ENCODE results near the gene ABCC4. TPM values are rescaled to one million over a fixed set of nuclear protein-coding genes. Genes with fewer than 3 reads are reported as not detected.

ABCC4 gene
- total RNA-seq, 1 experiment from 2014 or later, result 52.0 TPM

DNA sequence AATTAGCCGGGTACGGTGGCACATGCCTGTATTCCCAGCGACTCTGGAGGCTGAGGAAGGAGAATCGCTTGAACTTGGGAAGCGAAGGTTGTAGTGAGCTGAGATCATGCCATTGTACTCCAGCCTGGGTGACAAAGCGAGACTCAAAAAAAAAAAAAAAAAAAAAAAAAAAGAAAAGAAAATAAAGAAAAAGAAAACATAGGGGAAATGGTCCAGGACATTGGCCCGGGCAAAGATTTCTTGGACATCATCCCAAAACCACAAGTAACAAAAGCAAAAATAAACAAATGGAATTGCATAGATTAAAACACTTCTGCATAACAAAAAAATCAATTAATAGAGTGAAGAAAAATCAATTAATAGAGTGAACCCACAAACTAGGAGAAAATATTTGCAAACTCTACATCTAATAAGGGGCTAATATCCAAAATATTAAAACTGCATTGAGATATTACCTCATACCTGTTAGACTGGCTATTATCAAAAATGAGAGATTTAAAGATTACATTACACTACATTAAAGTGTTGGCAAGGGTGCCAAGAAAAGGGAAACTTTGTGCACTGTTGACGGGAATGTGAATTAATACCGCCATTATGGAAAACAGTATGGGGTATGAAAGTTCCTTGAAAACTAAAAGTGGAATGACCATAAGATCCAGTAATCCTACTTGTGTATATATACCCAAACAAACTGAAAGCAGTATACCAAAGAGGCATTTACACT is 18.5 kb upstream of the ABCC4 start:
- H3K27ac ChIP-seq (ENCODE audit: low read depth, low read length, poor library complexity, severe bottlenecking), result no peak overlapping the region
- ChIA-PET CTCF (interaction anchor here (0.6 kb wide), 2 partner anchors 55 to 80 kb away, joined by 5 to 10 read pairs; no protein-coding TSS in a partner anchor), POLR2A (ENCODE audit: low non-redundant PET) (no interaction called here)
- H3K27me3 ChIP-seq (replicated peaks; ENCODE audit: insufficient read depth, low read depth, low read length, poor library complexity), result no peaks in the 10 kb centered on the region
- no peak overlapping the region for H3K4me3 ChIP-seq (ENCODE audit: low read depth, low read length, poor library complexity, severe bottlenecking)
- TF ChIP-seq, protein P1, sequence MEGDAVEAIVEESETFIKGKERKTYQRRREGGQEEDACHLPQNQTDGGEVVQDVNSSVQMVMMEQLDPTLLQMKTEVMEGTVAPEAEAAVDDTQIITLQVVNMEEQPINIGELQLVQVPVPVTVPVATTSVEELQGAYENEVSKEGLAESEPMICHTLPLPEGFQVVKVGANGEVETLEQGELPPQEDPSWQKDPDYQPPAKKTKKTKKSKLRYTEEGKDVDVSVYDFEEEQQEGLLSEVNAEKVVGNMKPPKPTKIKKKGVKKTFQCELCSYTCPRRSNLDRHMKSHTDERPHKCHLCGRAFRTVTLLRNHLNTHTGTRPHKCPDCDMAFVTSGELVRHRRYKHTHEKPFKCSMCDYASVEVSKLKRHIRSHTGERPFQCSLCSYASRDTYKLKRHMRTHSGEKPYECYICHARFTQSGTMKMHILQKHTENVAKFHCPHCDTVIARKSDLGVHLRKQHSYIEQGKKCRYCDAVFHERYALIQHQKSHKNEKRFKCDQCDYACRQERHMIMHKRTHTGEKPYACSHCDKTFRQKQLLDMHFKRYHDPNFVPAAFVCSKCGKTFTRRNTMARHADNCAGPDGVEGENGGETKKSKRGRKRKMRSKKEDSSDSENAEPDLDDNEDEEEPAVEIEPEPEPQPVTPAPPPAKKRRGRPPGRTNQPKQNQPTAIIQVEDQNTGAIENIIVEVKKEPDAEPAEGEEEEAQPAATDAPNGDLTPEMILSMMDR (conservative IDR thresholded peaks at IDR 0.05; ENCODE audit: low read depth, low read length), result no peak
- no peak for TF ChIP-seq EZH2 (IDR thresholded peaks at IDR 0.05; ENCODE audit: borderline replicate concordance, low read depth, low read length, poor library complexity, severe bottlenecking)
- H3K9me3 ChIP-seq (ENCODE audit: low read depth, low read length, poor library complexity, severe bottlenecking), result no peaks in the 10 kb centered on the region
- no peaks in the 10 kb centered on the region for H3K36me3 ChIP-seq (ENCODE audit: insufficient read depth, low read length, poor library complexity, severe bottlenecking)
- no peaks in the 10 kb centered on the region for H3K4me1 ChIP-seq (ENCODE audit: insufficient read depth, low read length, poor library complexity, severe bottlenecking)
- no peak for DNase-seq (ENCODE audit: low spot score)
- intact Hi-C loops (cut with micrococcal nuclease; ENCODE audit: unreplicated experiment), result no loop called here
- BruUV-seq (replicated peaks), result no TSS peak

DNA sequence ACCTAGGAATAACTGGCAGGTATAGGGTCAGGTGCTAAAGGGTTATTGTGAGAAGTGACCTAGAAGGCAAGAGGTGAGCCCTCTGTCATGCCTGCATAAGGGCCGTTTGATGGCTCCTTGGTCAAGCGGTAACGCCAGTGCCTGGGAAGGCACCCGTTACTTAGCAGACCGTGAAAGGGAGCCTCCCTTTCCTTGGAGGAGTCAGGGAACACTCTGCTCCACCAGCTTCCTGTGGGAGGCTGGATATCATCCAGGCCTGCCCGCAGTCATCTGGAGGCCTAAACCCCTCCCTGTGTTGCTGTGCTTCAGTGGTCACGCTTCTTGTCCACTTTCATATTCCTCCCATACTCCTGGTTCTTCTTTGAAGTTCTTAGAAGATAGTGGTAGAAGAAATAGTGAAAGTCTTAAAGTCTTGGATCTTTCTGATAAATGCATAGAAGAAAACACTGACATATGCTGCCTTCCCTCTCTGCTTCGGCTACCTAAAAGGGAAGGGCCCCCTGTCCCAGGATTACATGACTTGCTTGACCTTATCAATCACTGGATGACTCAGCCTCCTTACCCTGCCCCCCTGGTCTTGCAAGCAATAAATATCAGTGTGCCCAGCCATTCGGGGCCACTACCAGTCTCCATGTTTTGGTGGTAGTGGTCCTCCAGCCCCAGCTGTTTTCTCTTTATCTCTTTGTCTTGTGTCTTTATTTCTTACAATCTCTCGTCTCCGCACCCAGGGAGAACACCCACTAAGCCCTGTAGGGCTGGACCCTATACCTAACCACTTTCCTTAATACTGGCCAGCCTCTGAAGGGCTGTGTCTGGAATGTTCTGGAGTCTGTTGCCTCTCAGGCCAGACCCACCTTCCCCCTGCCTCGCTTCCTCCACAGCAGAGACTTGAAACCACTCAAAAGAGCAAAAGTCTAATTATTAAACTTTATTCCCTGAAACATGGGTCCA is 16.1 kb upstream of the ABCC4 start:
- H3K27me3 ChIP-seq (replicated peaks; ENCODE audit: insufficient read depth, low read depth, low read length, poor library complexity), result no peaks in the 10 kb centered on the region
- ChIA-PET CTCF (no interaction called here), POLR2A (ENCODE audit: low non-redundant PET) (no interaction called here)
- no TSS peak for BruUV-seq (replicated peaks)
- no peak overlapping the region for H3K27ac ChIP-seq (ENCODE audit: low read depth, low read length, poor library complexity, severe bottlenecking)
- no peak for DNase-seq (ENCODE audit: low spot score)
- no peaks in the 10 kb centered on the region for H3K36me3 ChIP-seq (ENCODE audit: insufficient read depth, low read length, poor library complexity, severe bottlenecking)
- TF ChIP-seq, protein P1 (conservative IDR thresholded peaks at IDR 0.05; ENCODE audit: low read depth, low read length), result no peak
- no peak for TF ChIP-seq EZH2 (IDR thresholded peaks at IDR 0.05; ENCODE audit: borderline replicate concordance, low read depth, low read length, poor library complexity, severe bottlenecking)
- H3K9me3 ChIP-seq (ENCODE audit: low read depth, low read length, poor library complexity, severe bottlenecking), result no peaks in the 10 kb centered on the region
- no peak overlapping the region for H3K4me3 ChIP-seq (ENCODE audit: low read depth, low read length, poor library complexity, severe bottlenecking)
- no peaks in the 10 kb centered on the region for H3K4me1 ChIP-seq (ENCODE audit: insufficient read depth, low read length, poor library complexity, severe bottlenecking)
- intact Hi-C loops (cut with micrococcal nuclease; ENCODE audit: unreplicated experiment), result no loop called here

DNA sequence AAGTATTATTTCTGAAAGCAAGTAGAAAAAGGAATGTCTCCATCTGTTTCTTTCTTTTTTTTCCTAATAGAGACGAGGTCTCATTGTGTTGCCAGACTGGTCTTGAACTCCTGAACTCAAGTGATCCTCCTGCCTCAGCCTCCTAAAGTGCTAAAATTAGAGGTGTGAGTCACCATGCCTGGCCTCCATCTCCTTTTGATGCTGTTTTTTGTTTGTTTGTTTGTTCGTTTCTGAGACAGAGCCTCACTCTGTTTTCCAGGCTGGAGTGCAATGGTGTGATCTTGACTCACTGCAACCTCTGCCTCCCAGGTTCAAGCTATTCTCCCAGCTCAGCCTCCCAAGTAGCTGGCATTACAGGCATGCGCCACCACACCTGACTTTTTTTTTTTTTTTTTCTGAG is 14.5 kb upstream of the ABCC4 start:
- Histone ChIP-seq H3K9me3 (ENCODE audit: low read depth, low read length, poor library complexity, severe bottlenecking) (no peaks in the 10 kb centered on the region), H3K27ac (ENCODE audit: low read depth, low read length, poor library complexity, severe bottlenecking) (no peak overlapping the region), H3K4me1 (ENCODE audit: insufficient read depth, low read length, poor library complexity, severe bottlenecking) (no peaks in the 10 kb centered on the region), H3K4me3 (ENCODE audit: low read depth, low read length, poor library complexity, severe bottlenecking) (no peak overlapping the region), H3K27me3 (replicated peaks; ENCODE audit: insufficient read depth, low read depth, low read length, poor library complexity) (no peaks in the 10 kb centered on the region), H3K36me3 (ENCODE audit: insufficient read depth, low read length, poor library complexity, severe bottlenecking) (no peaks in the 10 kb centered on the region)
- intact Hi-C loops (cut with micrococcal nuclease; ENCODE audit: unreplicated experiment), result no loop called here
- ChIA-PET CTCF (no interaction called here), POLR2A (ENCODE audit: low non-redundant PET) (no interaction called here)
- TF ChIP-seq, protein P1 (conservative IDR thresholded peaks at IDR 0.05; ENCODE audit: low read depth, low read length), result no peak
- no peak for TF ChIP-seq EZH2 (IDR thresholded peaks at IDR 0.05; ENCODE audit: borderline replicate concordance, low read depth, low read length, poor library complexity, severe bottlenecking)
- no peak for DNase-seq (ENCODE audit: low spot score)
- no TSS peak for BruUV-seq (replicated peaks)

All from A673 (cell line).